Activated naive CD4-positive, alpha-beta T cell treated with anti-CD3 and anti-CD28 coated beads for 36 hours (primary cell): ENCODE measurements around the gene KIF25. TPM values are rescaled to one million over a fixed set of nuclear protein-coding genes. Genes with fewer than 3 reads are reported as not detected.

Experiments
- CTCF ChIA-PET: fragments of 350-600 bp; sonication (Branson Sonifier 250); formaldehyde crosslinking; loops from one replicate; lab custom pipeline; 2021; ENCODE audit warnings: antibody characterized with exemption; lab: Charles Lee
- DNase-seq: peaks from one replicate; pipeline ENCODE4 v3.0.0-alpha.2; 2020
- H3K27ac Mint-ChIP-seq: one replicate; pipeline ENCODE4 v1.8.0; 2021; ENCODE audit warnings: mild to moderate bottlenecking, mixed read lengths
- H3K27me3 Mint-ChIP-seq: one replicate; pipeline ENCODE4 v1.8.0; 2021; ENCODE audit warnings: low read depth, mixed read lengths
- H3K36me3 Mint-ChIP-seq: one replicate; pipeline ENCODE4 v1.8.0; 2021; ENCODE audit warnings: low read depth, mixed read lengths
- H3K4me1 Mint-ChIP-seq: one replicate; pipeline ENCODE4 v1.8.0; 2021; ENCODE audit warnings: low read depth, mixed read lengths
- H3K4me3 Mint-ChIP-seq: one replicate; pipeline ENCODE4 v1.8.0; 2021; ENCODE audit warnings: mild to moderate bottlenecking, moderate library complexity, mixed read lengths
- H3K9me3 Mint-ChIP-seq: one replicate; pipeline ENCODE4 v1.8.0; 2021; ENCODE audit warnings: mixed read lengths
- intact Hi-C: fragments of 100-400 bp; cut with micrococcal nuclease; formaldehyde crosslinking; loops from one replicate; pipeline ENCODE4 v1.15.1; 2023
- total RNA-seq, 2 experiments: library from RNA; stranded (reverse); gene quantifications; one replicate each; pipeline ENCODE4 v1.2.3, GENCODE V29; 2021

KIF25 gene
- total RNA-seq, 2 experiments from 2014 or later, result not detected

DNA sequence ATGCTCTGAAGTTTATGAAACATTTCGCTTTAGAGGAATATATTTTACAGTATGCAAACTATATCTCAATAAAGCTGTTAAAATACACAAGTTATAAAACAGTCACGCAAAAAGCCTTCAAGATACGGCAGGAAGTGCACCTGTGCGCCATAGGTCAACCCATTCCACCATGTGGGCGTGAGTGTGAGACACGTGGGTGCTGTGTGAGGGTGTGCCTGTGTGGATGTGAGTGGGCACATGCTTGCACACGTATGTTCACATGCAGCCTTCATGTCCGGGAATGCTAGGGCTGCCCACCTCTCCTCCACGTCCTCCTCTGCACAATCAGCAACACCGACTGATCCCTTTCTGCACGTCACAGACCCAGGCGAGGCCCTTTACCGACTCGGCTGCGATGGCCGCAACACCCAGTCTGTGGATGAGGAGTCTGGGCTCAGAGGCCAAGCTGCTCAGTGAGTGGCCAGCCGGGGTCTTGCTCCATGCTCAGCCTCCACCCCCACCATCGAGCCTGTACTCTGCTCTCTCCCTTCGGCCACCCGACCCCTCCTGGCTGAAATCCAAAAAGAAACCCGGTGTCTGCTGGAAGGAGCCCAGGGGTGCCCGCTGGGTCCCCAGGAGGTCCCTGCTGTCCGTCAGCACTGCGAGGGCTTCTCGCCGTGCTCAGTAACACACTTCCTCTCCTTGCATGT, 84.5 kb downstream of the KIF25 start:
- intact Hi-C loops, result no loop called here

DNA sequence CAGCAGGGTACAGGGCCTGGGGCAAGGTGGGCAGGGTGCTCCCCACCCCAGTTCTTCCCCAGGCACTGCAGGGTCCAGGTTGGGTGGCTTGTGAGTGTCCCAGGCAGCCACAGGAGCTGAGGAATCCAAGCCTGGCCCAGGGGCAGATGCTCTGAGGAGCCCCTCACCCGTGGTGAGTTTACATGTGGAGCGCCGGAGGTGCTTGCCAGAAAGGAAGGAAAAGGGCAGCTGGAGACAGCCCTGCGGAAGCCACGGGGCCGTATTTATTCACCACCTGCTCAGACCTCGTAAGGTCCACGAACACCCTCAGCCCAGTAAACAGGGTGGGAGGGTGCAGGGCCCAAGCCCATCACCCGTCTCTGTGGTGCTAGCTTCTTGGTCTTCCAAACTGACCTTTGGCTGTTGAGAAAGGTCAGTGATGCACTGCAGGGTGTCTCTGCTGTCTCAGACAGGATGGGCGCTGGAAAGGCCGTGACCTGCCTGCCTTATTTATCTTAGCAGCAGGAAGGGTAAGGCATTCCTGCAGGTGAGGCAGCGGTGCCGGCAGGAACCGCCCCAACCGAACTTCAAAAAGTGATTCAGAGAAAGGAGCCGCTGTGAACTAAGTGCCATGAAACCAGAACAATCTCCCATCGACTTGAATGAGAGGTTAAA, 85.5 kb downstream of the KIF25 start:
- Mint-ChIP-seq H3K36me3 (no peaks in the 10 kb centered on the region), H3K4me3 (no peak overlapping the region), H3K27me3 (no peaks in the 10 kb centered on the region), H3K4me1 (no peaks in the 10 kb centered on the region), H3K27ac (no peak overlapping the region), H3K9me3 (no peaks in the 10 kb centered on the region)
- DNase-seq, result no peak
- intact Hi-C loops, result no loop called here
- CTCF ChIA-PET, result no interaction called here

More for the DNA sequence above, 84.5 kb downstream of the KIF25 start:
- no peaks in the 10 kb centered on the region for H3K36me3 Mint-ChIP-seq
- CTCF ChIA-PET, result no interaction called here
- no peaks in the 10 kb centered on the region for H3K4me1 Mint-ChIP-seq
- H3K9me3 Mint-ChIP-seq, result no peaks in the 10 kb centered on the region
- no peaks in the 10 kb centered on the region for H3K27me3 Mint-ChIP-seq
- no peak overlapping the region for H3K4me3 Mint-ChIP-seq
- DNase-seq, result no peak
- H3K27ac Mint-ChIP-seq, result no peak overlapping the region

DNA sequence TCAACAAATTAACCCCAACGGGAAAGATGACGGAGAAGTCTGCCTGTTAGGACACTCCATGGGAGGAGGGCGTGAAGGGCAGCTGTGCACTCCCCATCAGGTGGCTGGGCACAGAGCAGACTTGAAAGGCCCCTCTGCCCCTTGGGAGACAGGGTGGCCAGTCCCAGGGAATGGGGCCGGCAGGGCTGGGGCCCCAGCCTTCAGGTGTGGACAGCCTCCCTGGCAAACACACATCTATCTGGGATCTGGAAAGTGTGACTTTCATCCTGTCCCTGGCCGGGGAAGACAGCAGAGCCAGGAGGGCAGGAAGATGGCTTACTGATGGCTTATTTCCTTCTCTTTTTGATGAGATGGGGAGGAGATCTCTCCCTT, 86.0 kb downstream of the KIF25 start:
- DNase-seq, result no peak
- intact Hi-C loops, result no loop called here
- no peak overlapping the region for H3K4me3 Mint-ChIP-seq
- no peaks in the 10 kb centered on the region for H3K36me3 Mint-ChIP-seq
- CTCF ChIA-PET, result no interaction called here
- H3K4me1 Mint-ChIP-seq, result no peaks in the 10 kb centered on the region
- H3K9me3 Mint-ChIP-seq, result no peaks in the 10 kb centered on the region
- H3K27ac Mint-ChIP-seq, result no peak overlapping the region
- H3K27me3 Mint-ChIP-seq, result no peaks in the 10 kb centered on the region

DNA sequence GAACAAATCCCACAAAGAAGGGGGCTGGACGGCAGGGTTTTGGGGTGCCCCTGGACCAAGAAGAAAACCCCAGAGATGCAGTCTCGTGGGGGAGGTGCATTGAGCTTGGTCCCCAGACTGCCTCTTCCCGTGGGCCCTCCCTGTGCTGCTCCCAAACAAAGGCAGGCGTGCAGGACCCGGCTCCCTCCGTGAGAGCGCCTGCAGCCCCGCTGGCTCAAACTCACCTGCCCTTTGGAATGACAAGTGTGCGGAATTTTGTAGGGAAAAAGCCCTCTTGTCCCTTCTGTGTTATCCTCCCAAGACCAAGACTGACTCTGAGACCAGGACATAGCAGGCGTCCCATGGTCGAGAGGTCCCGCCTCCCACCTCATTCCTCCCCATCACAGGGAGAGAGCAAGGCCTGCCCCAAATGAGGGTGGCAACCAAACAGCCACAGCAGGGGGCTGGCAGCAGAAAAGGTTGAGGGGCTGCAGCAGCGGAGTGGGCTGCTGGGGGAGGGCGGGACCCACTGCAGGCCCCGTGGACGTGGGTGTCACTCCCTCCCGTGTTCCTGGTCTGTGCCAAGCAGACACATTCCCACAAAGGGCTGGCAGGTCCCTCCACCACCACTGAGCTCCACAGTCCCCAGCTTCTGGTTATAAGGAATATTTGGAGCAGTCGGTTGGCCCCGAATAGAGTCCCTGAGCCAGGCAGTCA, 87.1 kb downstream of the KIF25 start:
- no peaks in the 10 kb centered on the region for H3K4me1 Mint-ChIP-seq
- CTCF ChIA-PET, result interaction anchor here (0.7 kb wide), 1 partner anchor 435 kb away, joined by 3 read pairs; no protein-coding TSS in a partner anchor
- no peak overlapping the region for H3K4me3 Mint-ChIP-seq
- no peak overlapping the region for H3K27ac Mint-ChIP-seq
- H3K36me3 Mint-ChIP-seq, result no peaks in the 10 kb centered on the region
- H3K27me3 Mint-ChIP-seq, result no peaks in the 10 kb centered on the region
- H3K9me3 Mint-ChIP-seq, result no peaks in the 10 kb centered on the region
- DNase-seq, result no peak
- intact Hi-C loops, result no loop called here

DNA sequence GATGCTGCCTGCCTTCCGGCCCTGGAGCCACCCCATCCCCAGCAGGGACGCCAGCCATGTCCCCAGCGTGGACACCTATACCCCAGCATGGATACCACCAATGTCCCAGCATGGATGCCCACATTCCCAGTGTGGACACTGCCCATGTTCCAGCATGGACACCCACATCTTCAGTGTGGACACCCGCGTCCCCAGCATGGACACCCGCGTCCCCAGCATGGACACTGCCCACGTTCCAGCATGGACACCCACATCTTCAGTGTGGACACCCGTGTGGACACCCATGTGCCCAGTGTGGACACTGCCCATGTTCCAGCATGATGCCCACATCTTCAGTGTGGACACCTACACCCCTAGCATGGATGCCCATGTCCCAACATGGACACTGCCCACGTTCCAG, 88.6 kb downstream of the KIF25 start:
- Mint-ChIP-seq H3K27me3 (no peaks in the 10 kb centered on the region), H3K27ac (no peak overlapping the region), H3K36me3 (no peaks in the 10 kb centered on the region), H3K4me3 (no peak overlapping the region), H3K4me1 (no peaks in the 10 kb centered on the region), H3K9me3 (no peaks in the 10 kb centered on the region)
- intact Hi-C loops, result no loop called here
- no peak for DNase-seq
- CTCF ChIA-PET, result no interaction called here

DNA sequence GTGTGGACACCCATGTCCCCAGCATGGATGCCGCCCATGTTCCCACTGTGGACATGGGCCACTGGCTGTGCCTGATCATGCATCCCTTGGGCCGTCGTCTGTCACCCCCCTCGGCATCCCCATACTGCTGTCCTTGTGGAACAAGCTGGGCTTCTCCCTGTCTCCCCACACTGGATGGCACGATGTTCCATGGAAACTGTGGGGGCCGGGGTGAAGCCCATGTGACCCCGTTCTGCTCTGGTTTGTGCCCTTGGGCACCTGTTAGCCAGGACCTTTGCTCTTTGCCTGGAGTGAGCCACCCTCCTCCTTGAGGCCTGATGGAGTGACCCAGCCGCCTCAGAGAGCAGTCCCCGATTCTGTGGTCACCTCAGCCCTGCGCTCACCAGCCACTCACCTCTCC, 89.1 kb downstream of the KIF25 start:
- no peak overlapping the region for H3K27ac Mint-ChIP-seq

DNA sequence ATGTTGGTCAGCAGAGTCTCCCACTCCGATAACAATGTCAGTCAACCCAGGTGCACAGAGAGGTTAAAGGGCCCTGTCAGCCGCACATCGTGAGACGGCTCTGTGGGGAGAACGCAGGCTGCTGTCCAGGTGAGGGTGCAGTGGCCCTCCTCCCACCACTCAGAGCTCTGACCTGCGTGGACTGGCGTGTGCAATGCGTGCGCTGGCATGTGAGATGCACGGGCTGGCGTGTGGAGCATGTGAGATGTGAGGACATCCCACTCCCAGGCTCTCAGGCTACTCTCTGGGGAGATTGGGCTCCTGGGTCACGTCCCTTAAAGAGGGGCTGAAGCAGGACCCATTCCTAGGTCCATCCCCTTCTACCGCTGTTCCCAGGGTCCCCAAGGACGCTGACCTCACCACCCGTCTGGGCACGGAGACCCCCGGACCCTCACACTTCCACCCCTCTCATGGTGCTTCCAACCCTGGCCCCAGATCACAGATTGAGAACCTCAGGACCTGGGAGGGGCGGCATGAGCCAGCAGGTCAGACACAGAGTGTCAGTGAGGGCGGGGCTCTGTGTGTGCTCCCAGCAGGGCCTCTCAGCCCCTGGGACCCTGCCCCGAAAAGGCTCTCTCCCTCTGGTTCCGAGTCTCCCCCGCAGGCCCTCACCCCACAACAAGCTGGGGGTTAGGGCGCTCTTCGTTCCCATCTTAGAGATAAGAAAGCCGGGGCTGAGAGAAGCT, 90.1 kb downstream of the KIF25 start:
- Mint-ChIP-seq H3K27ac (no peak overlapping the region), H3K36me3 (no peaks in the 10 kb centered on the region), H3K9me3 (peaks cover 4% of the 10 kb centered on the region), H3K27me3 (no peaks in the 10 kb centered on the region), H3K4me3 (no peak overlapping the region), H3K4me1 (no peaks in the 10 kb centered on the region)
- CTCF ChIA-PET, result no interaction called here
- no peak for DNase-seq
- intact Hi-C loops, result no loop called here

More for the DNA sequence above, 89.1 kb downstream of the KIF25 start:
- Mint-ChIP-seq H3K4me1 (no peaks in the 10 kb centered on the region), H3K9me3 (peaks cover under 1% of the 10 kb centered on the region), H3K27me3 (no peaks in the 10 kb centered on the region), H3K4me3 (no peak overlapping the region), H3K36me3 (no peaks in the 10 kb centered on the region)
- CTCF ChIA-PET, result no interaction called here
- no peak for DNase-seq
- intact Hi-C loops, result no loop called here

DNA sequence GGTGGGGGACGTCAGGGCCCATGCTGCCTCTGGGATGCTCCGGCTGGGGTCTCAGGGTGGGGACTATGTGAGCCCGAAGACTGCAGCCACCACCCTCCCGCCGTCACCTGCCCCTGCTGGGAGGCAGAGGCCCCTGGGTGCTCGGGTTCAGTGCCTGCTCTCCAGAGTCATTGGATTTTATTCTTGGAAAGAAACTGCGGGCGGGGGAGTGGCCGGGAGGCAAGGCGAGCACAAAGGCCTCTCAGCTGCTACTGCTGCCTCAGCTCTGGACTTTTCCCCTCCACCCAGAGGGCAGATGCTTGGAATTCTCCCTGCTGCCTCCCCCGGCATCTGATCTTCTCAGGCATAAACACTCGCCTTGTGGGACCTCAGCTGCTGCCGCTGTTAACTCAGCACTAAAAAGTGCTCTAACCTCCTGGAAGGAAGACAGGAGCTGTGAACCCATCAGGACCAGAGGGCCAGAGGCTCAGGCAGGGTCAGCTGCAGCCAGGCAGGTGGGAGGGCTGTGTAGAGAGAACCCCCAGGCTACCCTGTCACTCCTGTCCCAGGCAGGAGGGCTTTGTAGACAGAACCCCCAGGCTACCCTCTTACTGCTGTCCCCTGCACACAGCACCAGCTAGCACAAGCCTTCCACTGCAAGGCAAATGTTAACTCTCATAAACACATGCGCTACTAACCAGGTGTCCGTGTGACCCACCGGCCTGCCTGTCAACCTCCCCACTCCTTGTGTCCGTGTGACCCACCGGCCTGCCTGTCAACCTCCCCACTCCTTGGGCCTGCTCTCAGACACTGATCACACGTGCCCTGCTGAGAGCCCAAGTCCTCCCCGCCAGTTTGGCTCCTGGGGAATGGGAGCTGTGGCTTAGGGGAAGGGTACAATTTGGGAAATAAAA, 90.9 kb downstream of the KIF25 start:
- intact Hi-C loops, result no loop called here
- H3K36me3 Mint-ChIP-seq, result no peaks in the 10 kb centered on the region
- no peak for DNase-seq
- CTCF ChIA-PET, result interaction anchor here (0.6 kb wide), 1 partner anchor 9 kb away, joined by 4 read pairs; the partner anchor contains the start of gene FRMD1
- H3K9me3 Mint-ChIP-seq, result peaks cover 7% of the 10 kb centered on the region
- no peak overlapping the region for H3K27ac Mint-ChIP-seq
- H3K4me1 Mint-ChIP-seq, result peaks cover 2% of the 10 kb centered on the region
- no peaks in the 10 kb centered on the region for H3K27me3 Mint-ChIP-seq
- no peak overlapping the region for H3K4me3 Mint-ChIP-seq

DNA sequence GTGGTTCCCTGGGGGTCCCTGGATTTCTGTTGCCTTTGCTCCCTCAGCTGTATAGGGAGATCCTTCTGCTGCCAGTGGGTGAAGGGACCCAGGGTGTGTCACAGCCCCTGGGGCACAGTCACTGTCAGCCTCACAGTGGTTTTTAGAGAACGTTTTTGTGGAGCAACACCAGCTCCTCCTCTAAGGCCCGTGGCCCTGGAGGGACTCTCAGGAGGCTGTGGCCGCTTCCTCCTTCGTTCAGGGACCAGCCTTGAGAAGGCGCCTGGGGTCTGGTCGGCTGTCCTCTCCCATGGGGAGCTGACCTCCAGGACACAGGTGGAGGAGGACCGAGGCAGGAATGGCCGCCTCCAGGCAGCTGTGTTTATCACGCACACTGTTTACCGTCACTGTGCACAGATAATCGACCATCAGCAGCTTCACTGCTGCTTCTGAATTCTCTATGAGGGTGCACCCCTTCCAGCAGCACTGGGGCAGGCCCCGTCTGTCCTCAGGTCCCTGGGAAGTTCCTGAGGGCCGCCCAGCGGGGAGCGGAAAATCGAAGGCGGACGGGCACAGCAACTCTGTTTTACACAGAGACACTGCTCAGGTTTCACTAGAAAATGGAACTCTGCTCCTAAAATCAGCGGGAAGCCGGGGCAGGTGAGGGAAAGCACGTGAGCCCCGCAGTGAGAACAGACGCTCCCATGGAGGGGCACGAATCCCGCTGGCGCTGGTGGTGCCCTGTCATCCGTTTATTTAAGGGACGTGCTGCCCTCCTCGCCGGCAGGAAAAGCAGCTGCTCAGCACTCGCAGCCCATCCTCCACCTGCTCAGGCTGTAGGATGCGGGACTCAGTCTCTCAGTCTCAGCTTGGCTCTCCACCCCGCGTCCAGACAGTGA, 92.0 kb downstream of the KIF25 start:
- H3K4me1 Mint-ChIP-seq, result peaks cover 2% of the 10 kb centered on the region
- no peaks in the 10 kb centered on the region for H3K27me3 Mint-ChIP-seq
- intact Hi-C loops, result no loop called here
- CTCF ChIA-PET, result interaction anchor here (0.6 kb wide), 1 partner anchor 10 kb away, joined by 4 read pairs; the partner anchor contains the start of gene FRMD1
- no peak overlapping the region for H3K4me3 Mint-ChIP-seq
- no peaks in the 10 kb centered on the region for H3K36me3 Mint-ChIP-seq
- H3K9me3 Mint-ChIP-seq, result peaks cover 7% of the 10 kb centered on the region
- DNase-seq, result no peak
- H3K27ac Mint-ChIP-seq, result no peak overlapping the region

DNA sequence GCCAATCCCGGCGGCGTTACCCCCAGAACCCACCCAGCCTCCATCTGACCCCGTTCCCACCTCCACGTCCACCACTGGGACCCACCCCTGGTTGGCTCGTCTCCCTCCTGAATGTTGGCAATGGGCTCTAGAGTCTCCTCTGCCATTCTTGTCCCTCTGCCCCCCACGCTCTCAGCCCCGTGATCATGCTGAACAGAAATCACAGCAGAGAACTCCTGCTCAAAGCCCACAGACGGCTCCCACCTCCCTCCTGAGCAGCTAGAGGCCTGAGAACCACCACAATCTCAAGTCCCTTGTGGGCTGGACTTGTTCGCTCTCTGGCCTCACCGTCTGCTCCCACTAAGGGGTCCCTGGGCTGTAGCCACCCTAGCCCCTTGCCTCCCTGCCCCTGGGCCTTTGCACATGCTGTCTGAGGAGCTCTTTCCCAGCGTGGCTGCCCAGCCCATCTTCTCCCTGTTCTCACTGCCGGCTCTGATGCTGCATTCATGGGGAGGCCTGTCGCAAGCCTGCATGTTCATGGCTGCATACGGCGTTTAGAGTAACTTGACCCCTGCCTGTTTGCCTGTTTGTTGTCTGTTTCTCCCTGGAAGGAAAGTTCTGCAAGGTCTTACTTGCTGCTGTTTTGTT, 92.7 kb downstream of the KIF25 start:
- H3K36me3 Mint-ChIP-seq, result no peaks in the 10 kb centered on the region
- DNase-seq, result no peak
- H3K27ac Mint-ChIP-seq, result no peak overlapping the region
- intact Hi-C loops, result no loop called here
- peaks cover 2% of the 10 kb centered on the region for H3K4me1 Mint-ChIP-seq
- H3K27me3 Mint-ChIP-seq, result no peaks in the 10 kb centered on the region
- CTCF ChIA-PET, result no interaction called here
- H3K9me3 Mint-ChIP-seq, result peaks cover 7% of the 10 kb centered on the region
- no peak overlapping the region for H3K4me3 Mint-ChIP-seq

DNA sequence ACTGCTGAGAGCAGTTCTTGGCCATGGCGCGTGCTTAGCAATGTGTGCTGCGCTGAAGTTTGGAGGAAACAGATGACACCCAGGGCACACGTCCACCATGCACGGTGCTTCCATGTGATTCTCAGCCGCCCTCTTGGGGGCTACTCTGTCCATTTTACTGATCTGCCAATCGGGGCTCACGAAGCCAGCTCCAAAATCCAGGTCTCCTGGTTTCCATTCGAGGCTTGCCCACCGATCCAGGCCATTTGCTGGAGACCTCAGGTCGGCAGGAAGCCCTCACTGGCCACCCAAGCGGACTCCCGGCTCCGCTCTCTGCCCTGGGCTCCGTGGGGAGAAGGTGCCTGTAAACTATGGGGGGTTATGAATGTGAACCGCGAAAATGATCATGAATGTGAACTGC, 93.2 kb downstream of the KIF25 start:
- DNase-seq, result no peak
- Mint-ChIP-seq H3K27me3 (no peaks in the 10 kb centered on the region), H3K27ac (no peak overlapping the region), H3K4me3 (no peak overlapping the region), H3K4me1 (peaks cover 2% of the 10 kb centered on the region), H3K36me3 (no peaks in the 10 kb centered on the region), H3K9me3 (peaks cover 7% of the 10 kb centered on the region)
- CTCF ChIA-PET, result no interaction called here
- intact Hi-C loops, result no loop called here
